GM19452 (cell line): ENCODE data around the gene OR2F2.

Source experiments
- ATAC-seq: cut with Tn5 transposase; IDR thresholded peaks from one replicate; pipeline ENCODE4 v1.9.1; 2021; ENCODE audit not compliant: unreplicated experiment

The OR2F2 gene

DNA sequence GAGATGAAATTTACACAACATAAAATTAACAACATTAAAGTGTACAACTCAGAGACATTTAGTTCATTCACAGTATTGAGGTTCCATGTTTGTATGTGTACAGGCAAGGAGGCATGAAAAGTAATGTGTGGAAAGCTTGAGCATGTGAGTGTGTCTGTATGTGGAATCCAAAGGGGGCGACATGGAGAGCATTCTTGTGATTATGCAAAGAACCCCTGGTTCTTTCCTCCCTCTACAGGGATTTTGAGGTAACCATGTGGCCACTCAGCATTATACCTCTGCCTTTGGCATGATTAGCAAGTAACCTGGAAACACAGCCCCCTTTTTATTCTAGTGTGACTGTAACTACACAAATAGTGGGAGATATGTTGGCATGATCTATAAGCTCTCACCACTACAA lies 40.6 kb downstream of the OR2F2 start:
- ATAC-seq = no peak

DNA sequence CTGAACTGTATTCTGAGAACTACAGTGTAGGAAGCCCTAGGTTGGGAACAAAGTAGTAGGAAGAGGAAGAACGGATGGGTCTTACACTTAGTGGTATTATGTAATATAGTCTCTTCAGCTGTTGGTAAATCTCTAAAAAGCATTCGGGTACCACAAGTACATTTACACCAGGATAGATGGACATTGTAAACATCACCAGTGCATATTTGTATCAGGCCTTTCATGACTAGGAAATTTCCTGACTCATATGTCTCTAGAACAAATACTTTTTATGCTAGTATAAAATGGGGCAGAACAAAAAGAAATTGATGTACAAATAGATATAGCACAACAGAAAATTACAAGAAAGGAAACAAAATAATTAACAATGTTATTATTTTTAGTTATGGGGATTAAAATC lies 43.6 kb downstream of the OR2F2 start:
- ATAC-seq = no peak

DNA sequence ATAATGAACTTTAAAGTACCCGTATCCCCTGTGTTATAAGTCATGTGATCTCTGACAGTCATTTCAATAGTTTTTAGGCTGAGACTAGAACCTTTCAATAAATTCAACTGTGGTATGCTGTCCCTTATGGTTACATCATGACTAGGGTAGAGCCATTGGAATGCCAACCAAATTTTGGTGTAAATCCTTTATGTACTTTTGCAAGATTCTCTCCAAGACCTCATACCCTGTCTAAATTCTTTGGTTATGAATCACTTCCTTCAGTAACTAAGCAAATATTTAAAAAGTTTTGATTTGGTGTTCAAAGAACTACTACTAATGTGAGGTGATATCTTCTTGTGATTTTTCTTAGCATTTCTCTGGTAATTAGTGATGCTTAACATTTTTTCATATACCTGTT lies 44.3 kb downstream of the OR2F2 start:
- no peak for ATAC-seq

DNA sequence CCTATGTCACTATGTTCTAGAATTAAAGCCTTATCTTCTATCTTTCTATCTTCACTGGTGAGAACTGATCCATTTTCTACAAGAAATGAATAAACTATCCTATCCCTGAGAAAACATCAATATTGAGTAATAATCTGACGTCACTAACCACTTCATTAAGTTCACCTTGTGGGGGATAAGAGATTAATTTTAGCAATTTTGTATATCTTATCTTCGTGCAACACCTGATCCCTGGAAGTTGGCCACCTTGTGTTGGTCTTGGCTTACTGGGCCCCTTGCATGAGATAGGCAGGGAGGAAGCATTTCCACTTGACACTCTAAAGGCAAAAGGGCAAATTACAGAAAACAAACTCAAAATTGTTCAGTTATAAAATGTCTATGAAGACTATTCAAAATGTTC lies 45.0 kb downstream of the OR2F2 start:
- no peak for ATAC-seq

DNA sequence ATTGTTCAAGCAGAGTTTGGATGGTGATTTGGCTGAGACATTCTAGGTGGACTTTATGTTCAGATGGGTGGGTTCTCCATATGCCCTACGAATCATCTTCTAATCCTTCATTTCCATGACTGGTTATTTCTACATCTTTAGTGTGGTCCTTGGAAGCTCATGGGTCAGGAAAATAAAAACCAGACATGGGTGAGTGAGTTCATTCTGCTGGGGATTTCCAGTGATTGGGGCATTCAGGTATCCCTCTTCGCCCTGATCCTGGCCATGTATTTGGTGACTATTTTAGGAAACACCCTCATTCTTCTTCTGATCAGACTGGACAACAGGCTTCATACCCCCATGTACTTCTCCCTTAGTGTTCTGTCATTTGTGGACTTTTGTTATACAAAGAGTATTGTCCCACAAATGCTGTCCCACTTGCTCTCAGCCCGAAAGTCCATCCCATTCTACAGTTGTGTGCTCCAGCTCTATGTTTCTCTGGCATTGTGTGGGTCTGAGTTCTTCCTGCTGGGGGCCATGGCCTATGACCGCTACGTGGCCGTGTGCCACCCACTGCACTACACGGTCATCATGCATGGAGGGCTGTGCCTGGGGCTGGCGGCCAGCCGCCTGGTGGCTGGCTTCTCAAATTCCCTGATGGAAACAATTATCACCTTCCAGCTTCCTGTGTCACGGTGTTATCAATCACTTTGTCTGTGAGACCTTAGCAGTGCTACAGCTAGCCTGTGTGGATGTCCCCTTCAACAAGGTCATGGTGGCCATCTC lies 45.9 kb downstream of the OR2F2 start:
- no peak for ATAC-seq

DNA sequence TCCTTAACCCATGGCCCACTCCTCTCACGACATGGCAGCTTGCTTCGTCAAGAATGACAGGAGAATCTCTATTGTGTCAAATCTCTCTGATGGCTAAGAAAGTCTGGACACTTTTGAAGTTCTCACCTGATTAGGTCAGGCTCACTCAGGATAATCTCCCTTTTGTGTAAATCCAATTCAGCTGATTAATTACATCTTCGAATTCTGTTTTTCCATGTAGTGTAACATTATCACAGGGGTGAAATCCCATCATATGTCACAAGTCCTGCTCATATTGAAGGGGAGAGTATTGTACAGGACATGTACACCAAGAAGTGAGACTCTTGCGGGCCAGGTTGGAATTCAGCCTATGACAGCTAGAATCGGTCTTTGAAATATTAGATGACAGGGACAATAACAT lies 48.9 kb downstream of the OR2F2 start:
- ATAC-seq = no peak
